HG02970 (cell line): ENCODE results near the gene SAXO2.
"Not testable (repeated sequence)": the region's sequence is repeated elsewhere in the genome, so short reads cannot be mapped to it uniquely, and the experiment has no call there.

Experiments
- ATAC-seq: cut with Tn5 transposase; IDR thresholded peaks from one replicate; pipeline ENCODE4 v1.9.1; 2021; ENCODE audit warnings: mild to moderate bottlenecking, moderate library complexity, moderate number of reproducible peaks; ENCODE audit not compliant: unreplicated experiment, low FRiP score

The SAXO2 gene

DNA sequence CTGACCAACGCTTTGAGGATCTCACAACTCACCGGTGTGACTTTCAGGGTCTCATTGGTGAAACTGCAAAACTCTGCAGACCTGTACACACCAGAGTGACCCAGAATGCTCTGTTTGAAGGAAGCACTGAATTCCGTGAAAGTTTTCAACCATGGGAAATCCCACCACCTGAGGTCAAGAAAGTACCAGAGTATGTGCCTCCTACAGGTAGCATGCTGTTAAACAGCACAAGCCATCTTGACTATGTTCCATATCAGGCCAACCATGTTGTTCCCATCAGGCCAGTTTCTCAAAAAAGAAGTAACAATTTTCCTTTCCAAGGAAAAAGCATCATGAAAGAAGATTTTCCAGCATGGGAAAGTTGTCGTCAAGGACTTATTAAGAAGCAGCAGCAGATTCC, 19.8 kb downstream of the SAXO2 start:
- not testable (repeated sequence) for ATAC-seq

DNA sequence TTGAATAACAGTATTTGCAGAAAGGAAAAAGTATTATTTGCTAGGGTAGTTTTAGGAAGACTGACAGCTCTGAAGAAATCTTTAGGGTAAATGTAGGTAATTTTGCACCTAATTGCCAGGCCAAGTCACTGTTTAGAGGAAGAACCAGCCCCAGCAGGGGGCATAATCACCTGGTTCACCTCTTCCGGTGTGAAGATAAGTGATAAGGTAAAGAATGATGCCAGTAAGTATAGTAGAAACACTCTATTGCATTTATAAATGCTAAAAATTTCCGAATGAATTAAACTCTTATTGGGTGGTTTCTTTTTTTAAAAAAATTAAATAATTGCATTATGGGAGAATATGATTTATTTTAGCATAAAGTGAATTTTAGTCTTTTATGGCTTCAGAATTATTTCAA, 21.8 kb downstream of the SAXO2 start:
- not testable (repeated sequence) for ATAC-seq

DNA sequence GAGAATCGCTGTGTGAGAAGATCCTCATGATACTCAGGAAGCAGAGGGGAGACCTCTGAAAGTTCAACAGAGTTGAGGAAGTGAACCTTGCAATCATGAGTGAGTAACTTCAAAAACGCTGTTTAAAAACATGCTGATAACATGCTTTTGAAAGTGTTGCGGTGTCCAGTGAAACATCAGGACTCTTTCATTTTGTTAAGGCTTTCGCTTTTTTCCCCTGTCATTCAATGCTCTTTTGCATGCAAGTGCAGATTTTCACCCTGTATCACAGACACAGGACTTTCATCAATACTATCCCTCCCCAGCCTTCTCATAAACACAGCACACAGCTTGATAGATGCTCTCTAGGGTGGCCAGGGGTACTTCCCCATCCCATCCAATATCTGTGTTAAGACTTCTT, 23.9 kb downstream of the SAXO2 start:
- peak; percentile 84 for ATAC-seq

DNA sequence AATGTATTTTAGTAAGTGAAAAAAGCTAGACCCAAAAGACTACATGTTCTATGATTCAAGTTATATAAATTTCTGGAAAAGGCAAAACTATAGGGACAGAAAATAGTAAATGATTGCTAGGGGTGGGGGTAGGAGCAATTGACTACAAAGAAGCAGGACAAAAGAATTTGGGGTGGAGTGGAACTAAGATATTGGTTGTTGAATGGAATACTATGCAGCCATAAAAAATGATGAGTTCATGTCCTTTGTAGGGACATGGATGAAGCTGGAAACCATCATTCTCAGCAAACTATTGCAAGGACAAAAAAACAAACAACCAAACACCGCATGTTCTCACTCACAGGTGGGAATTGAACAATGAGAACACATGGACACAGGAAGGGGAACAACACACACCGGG, 25.6 kb downstream of the SAXO2 start:
- ATAC-seq = not testable (repeated sequence)

DNA sequence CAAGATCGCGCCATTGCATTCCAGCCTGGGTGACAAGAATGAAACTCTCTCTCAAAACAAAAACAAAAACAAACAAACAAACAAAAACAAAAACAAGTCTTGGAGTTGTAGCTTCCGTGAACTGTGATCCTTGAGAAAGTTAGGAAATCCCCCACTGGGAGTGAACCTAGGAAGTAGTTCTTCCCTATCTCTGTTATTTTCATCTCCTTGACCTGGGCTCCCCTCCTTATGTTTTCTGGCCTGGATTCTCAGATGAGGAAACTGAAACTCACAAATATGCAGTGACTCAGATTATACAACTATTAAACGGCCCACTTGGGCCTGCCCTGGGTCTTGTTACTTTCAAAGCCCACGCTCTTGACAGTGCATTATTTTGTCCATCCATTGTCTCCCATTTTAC, 29.7 kb downstream of the SAXO2 start:
- no peak for ATAC-seq

DNA sequence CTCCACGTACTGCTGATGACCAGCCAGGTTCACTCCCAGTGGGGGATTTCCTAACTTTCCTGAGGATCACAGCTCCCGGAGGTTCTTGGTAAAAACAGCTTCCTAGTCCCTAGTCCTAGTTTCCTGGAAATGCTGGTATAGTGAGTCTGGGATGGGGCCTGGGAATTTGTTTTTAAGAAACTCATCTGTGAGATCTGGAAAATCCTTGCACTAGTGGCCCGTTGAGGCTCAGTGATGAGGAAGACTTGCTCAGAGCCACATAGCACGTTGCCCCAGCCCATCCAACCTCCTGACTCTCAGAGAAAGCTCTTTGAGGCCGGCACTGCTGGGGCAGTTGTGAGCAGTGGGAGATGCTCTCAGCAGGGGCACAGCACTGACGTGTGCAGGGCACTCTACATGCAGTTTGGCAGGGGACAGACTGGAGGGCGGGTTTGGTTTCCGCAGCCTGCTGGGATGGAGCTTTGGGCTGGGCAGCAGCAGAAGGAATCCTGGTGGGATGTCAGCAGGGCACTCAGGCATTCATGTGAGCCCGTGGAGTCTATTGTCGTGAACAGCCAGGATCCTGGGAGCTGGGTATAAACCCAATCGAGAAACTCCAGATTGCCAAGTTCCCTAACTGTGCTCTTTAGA, 31.6 kb downstream of the SAXO2 start:
- ATAC-seq = no peak

DNA sequence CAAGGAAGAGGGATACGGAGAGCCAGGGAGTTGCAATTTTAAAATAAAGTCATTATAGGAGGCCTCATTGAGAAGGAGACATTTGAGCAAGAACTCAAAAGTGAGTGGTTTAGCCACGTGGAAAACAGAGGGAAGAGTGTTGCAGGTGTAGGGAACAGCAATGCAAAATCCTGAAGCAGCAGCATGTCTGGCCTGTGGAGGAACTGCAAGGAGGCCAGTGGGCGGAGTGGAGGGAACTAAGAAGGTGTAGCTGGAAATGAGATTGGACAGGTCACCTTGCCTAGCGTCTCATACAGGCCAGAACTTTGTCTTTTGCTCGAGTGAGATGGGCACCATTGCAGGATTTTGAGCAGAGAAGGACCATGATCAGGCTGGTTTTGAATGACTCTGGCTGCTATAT, 34.9 kb downstream of the SAXO2 start:
- no peak for ATAC-seq

DNA sequence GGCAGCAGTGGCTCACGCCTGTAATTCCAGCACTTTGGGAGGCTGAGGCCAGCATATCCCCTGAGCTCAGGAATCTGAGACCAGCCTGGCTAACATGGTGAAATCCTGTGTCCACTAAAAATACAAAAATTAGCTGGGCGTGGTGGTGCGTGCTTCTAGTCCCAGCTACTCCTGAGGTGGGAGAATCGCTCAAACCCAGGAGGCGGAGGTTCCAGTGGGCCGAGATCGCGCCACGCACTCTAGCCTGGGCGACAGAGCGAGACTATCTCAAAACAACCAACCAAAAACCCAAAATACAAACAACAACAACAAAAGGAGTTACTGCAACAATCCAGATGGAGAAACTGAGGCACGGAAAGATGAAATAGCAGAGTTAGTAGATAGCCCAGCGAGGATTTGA, 35.4 kb downstream of the SAXO2 start:
- no peak for ATAC-seq

DNA sequence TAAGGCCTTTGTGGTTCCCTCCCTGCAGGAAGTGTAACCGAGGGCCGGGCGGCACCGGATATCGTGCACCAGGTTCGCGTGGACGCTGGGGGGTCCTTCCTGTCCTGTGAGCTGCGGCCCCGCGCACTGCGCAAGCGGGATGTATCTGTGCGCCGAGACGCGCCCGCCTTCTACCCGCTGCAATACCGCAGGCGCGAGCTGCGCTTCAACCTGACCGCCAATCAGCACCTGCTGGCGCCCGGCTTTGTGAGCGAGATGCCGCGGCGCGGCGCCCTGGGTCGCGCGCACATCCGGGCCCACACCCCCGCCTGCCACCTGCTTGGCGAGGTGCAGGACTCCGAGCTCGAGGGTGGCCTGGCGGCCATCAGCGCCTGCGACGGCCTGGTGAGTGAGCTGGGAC, 35.9 kb downstream of the SAXO2 start:
- no peak for ATAC-seq

DNA sequence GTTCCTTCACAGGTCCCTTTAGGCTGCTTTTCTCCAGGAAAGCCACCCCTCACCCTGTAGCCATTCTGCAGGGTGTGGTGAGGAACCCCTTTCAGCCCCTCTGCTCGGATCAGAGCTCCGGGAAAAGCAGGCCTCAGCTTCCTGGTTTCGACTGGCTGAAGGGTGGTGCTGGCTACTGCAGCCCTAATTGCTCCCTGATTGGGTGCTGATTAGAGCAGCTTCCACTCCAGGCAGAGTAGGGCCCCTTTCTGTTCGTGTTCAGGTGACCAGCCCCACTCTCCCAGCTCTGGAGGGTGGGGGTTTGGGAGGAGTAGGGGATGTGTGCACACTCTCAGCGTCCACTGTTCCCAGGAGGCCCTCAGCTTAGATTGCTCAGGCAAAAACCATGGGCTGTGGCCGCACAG, 36.9 kb downstream of the SAXO2 start:
- not testable (repeated sequence) for ATAC-seq

DNA sequence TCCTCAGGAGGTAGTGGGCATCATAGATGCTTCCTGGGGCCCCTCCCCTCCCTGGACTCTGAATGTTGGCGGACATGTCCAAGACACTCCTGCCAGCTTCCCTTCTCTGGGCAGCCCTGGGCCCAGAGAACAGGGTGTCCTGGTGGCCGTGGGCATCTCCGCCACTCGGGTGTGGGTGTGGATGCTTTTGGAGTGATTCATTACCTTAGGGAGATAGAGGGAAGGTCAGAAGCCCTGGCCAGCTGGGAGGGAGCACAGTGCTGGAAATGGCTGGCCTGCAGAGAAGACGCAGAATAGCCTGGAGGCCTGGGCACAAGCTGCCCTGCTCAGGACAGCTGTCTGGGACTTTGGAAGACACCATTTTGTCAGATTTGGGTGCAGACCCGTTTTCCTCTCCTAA, 37.7 kb downstream of the SAXO2 start:
- not testable (repeated sequence) for ATAC-seq

DNA sequence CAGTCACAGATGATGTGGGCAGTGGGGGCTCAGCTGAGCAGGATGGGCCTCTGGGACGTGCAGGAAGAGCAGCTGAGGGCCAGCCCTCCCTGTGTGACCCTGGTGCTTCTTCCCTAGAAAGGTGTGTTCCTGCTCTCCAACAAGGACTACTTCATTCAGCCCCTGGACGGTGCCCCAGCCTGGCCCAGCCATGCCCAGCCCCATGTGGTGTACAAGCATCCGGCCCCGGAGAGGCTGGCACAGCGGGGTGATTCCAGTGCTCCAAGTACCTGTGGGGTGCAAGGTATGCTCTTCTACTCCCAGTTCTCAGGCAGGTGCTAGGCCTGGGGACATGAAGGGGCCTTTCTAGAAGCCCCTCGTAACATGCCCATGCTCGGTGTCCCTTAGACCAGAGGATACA, 38.3 kb downstream of the SAXO2 start:
- no peak for ATAC-seq

DNA sequence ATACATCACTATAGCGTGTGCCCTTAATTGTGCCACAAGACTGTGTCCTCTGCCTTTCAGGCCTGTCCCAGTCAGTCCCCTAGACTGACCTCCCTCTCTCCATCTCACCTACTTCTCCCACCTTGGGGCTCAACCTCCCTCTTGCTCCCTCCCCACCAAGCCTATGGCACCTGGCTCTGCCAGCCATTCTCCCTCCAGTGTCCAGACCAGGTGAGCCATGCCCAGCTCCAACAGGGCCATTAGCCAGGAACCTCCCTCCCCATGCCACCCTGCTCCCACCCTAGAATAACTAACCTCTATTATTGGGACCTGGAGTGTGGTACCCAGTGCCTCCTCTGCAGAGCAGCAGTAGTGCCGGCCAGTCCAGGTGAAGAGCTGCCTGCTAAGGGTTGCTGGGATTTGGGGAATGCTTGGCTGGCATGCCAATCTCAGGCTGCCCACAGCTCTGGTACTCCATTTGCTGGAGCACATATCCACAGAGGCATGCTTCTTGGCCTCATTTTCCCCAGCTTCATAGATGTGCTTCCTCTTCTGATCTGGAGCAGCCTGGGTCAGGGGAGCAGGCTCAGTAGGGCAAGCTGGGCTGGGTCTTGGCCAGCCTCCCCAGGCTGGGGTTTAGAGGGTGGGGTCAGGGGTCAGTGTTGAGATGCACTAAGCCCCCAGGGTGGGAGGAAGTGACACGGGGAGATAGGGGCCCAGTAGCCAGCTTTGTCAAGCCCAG, 38.8 kb downstream of the SAXO2 start:
- no peak for ATAC-seq

DNA sequence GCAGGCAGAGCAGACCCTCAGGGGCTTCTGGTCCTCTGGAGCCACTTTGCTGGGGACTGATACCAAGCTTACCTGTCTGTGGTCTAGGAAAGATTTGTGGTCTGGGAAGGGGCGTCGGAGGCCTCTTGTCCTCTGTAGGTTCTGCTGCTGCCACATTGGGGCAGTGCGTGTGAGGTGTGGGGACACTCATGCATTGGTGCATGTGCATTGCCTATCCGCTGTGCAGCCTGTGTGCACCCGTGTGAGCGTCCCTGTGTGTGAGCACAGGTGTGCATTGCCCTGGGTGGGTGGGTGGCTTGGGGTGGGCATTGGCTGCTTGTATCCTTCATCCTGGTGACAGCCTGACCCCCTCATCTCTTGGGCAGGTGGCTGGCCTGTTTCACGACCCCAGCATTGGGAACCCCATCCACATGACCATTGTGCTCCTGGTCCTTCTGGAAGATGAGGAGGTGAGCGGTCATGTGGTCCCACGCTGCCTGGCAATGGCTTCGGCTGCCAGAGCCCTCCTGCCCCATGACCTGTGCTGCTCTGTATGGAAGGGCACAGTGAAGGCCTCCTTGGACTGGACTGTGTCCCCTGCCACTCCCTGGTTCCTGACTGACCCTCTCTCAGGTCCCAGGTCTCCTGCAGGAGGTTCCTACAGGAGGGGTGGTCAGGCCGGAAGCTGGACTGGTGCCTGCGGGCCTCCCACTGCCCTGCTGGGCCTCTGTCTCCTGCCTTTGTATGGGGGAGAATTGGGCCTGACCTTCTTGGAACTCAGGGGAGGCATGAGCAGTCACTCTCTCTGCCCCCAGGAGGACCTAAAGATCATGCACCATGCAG, 41.5 kb downstream of the SAXO2 start:
- ATAC-seq = no peak

DNA sequence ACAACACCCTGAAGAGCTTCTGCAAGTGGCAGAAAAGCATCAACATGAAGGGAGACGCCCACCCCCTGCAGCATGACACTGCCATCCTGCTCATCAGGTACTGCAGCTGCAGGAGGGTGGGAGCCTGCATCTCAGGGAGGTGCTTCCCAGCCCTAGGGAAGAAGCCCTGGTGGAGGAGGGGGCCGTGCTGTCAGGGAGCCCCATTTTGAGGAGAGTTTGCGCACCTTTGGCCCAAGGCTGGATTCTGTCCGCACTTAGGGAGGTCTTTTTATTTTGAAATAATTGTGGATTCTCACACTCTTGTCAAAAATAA, 42.1 kb downstream of the SAXO2 start:
- no peak for ATAC-seq

DNA sequence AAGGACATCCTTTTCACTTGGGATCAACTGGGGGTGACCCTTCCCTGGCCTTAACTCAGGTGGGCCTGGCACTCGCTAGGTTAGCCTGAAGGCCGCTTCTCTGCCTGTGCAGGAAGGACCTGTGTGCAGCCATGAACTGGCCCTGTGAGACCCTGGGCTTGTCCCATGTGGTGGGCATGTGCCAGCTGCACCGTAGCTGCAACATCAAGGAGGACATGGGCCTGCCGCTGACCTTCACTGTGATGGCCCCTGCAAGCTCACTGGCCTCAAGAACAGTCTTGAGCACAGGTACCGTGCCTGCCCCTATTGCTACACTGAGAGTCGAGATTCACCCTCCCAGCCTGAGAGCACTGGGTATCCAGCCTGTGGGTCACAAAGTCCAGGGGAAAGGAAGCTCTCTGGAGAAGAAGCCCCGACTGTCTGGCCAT, 43.0 kb downstream of the SAXO2 start:
- no peak for ATAC-seq

DNA sequence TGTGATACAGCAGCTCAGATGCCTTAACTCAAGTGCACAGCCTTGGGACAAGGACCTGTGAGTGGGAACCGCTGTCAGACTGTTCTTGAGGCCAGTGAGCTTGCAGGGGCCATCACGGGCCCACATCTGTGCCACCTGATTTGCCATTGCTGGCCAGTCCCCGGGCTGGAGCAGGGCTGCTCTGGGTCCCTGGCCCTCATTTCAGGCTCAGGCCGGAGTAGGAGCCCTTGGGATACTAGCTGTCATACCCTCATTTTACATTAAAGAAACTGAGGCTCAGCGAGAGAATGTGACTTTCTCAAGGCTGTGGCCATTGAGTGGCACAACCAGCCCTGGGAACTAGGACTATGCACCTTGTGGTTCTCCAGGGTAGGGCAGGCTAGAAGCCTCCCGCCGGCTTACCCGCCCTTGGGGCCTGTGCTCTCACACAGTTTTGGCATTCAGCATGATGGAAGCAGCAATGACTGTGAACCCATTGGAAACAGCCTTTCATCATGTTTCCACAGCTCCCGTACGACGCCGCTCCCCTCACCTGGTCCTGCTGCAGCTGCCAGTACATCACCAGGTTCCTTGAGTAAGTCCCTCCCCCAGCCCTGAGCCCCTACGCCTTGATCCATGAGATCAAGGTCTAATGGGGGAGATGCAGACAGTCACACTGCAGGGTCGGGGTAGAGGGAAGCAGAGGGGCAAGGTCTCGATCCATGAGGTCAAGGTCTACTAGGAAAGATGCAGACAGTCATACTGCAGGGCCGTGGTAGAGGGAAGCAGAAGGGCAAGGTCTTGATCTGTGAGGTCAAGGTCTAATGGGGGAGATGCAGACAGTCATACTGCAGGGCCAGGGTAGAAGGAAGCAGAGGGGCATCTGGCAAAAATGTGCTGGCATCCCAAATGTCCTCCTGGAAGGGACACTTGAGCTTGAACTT, 44.4 kb downstream of the SAXO2 start:
- ATAC-seq = no peak

DNA sequence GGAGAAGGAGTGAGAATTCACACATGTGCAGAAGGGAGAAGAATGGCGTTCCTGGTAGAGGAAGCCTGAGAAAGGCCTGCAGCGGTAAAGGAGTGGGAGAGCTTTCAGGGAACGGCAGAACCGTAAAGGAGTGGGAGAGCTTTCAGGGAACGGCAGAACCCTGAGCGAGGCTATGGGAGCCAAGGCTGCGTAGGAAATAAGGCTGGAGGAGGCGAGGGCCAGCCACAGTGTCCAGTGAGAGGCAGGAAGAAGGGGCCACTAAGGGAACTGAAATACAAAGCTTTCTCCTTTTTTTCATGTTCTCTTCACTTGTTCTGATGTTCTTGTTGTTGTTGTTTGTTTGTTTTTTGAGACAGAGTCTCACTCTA, 45.1 kb downstream of the SAXO2 start:
- no peak for ATAC-seq

DNA sequence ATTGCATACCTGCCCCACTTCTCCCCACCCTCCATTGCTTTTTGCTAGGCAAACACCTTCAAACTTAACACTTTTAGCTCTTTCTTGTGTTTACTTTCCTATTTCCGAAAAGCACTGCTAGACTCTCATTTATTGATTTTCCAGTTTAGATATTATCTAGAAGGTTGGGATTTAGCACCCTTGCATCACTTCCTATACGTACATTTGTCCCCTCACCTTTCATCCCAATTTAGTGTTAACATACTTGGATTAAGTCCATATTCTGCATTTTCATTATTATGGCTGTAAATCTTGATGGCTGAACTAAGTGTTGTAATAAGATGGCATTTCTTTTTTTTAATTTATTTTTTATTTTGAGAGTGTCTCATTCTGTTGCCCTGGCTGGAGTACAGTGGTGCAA, 47.2 kb downstream of the SAXO2 start:
- ATAC-seq = no peak

DNA sequence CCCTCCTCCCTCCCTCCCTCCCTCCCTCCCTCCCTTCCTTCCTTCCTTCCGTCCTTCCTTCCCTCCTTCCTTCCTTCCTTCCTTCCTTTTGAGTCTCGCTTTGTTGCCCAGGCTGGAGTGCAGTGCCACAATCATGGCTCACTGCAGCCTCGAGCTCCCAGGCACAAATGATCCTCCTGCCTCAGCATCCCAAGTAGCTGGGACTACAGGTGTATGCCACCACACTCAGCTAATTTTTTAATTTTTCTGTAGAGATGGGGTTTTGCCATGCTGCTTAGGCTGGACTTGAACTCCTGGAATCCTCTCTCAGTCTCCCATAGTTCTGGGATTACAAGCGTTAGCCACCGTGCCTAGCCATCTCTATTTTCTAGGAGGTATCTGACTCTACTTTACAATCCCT, 48.7 kb downstream of the SAXO2 start:
- not testable (repeated sequence) for ATAC-seq
